CD14-positive monocyte (primary cell): ENCODE results near the gene C5orf15. TPM values are rescaled to one million over a fixed set of nuclear protein-coding genes. Genes with fewer than 3 reads are reported as not detected.

Source experiments
- DNase-seq, 3 donors: peaks; one replicate each; pipeline ENCODE4 v3.0.0-alpha.2; 2011 to 2022
- H2AFZ ChIP-seq: 2 replicates; pipeline ENCODE4 v1.6.0; 2012; ENCODE audit warnings: mild to moderate bottlenecking, low read depth, low read length, inconsistent platforms; ENCODE audit not compliant: insufficient read depth, poor library complexity, severe bottlenecking
- H3K27ac ChIP-seq, 2 donors: 1 replicate in 1 of 2; 2 replicates in 1 of 2; pipeline ENCODE4 v1.5.1; 2012 to 2013; ENCODE audit warnings: low read length in 2 of 2, control low read depth in 1 of 2, inconsistent platforms in 1 of 2, low read depth in 1 of 2, mild to moderate bottlenecking in 1 of 2
- H3K27me3 ChIP-seq, 2 donors: one replicate each; pipeline versions ENCODE4 v1.6.0 to v1.6.1; 2011 to 2013; ENCODE audit warnings: low read length in 2 of 2; ENCODE audit not compliant: control insufficient read depth in 2 of 2, insufficient read depth in 2 of 2
- H3K36me3 ChIP-seq, 2 donors: replicated peaks in 1 of 2; 1 replicate in 1 of 2; 2 replicates in 1 of 2; pipeline versions ENCODE4 v1.5.1 to v1.6.1; 2012 to 2013; ENCODE audit warnings: low read length in 2 of 2, control low read depth in 1 of 2, inconsistent platforms in 1 of 2, mild to moderate bottlenecking in 1 of 2; ENCODE audit not compliant: insufficient read depth in 2 of 2, control insufficient read depth in 1 of 2
- H3K4me1 ChIP-seq, 2 donors: 1 replicate in 1 of 2; 2 replicates in 1 of 2; pipeline versions ENCODE4 v1.5.1 to v1.6.1; 2012 to 2013; ENCODE audit warnings: low read length in 2 of 2, control low read depth in 1 of 2, inconsistent platforms in 1 of 2, mild to moderate bottlenecking in 1 of 2, moderate library complexity in 1 of 2; ENCODE audit not compliant: insufficient read depth in 2 of 2, control insufficient read depth in 1 of 2
- H3K4me2 ChIP-seq: replicated peaks from 2 replicates; pipeline ENCODE3; 2012; ENCODE audit warnings: low read length, moderate library complexity, mild to moderate bottlenecking; ENCODE audit not compliant: poor library complexity, severe bottlenecking; ENCODE audit errors: extremely low read depth
- H3K4me3 ChIP-seq, 3 experiments: fragments of 200-600 bp in 1 of 3; sonication (generic) in 1 of 3; replicated peaks in 1 of 3; 1 replicate in 2 of 3; 2 replicates in 1 of 3; pipeline ENCODE4 v1.5.1; 2011 to 2013; ENCODE audit warnings: low read length in 3 of 3, mild to moderate bottlenecking in 3 of 3, control low read depth in 2 of 3, low read depth in 2 of 3, inconsistent platforms in 1 of 3, moderate library complexity in 1 of 3
- H3K79me2 ChIP-seq: 2 replicates; pipeline ENCODE4 v1.6.0; 2012; ENCODE audit warnings: mild to moderate bottlenecking, control low read depth, inconsistent platforms, low read length, moderate library complexity; ENCODE audit not compliant: insufficient read depth
- H3K9ac ChIP-seq: 2 replicates; pipeline ENCODE4 v1.6.0; 2017; ENCODE audit warnings: low read length, mild to moderate bottlenecking; ENCODE audit not compliant: insufficient read depth, poor library complexity, severe bottlenecking
- H3K9me3 ChIP-seq, 2 donors: replicated peaks in 1 of 2; 1 replicate in 1 of 2; 2 replicates in 1 of 2; pipeline versions ENCODE4 v1.5.1 to v1.6.1; 2012 to 2013; ENCODE audit warnings: low read length in 2 of 2, control low read depth in 1 of 2; ENCODE audit not compliant: control insufficient read depth in 1 of 2, insufficient read depth in 1 of 2
- H4K20me1 ChIP-seq: 2 replicates; pipeline ENCODE4 v1.6.0; 2012; ENCODE audit warnings: mild to moderate bottlenecking, low read length, control low read depth, moderate library complexity; ENCODE audit not compliant: insufficient read depth
- H3K27ac Mint-ChIP-seq, 7 donors: one replicate each; pipeline ENCODE4 v1.8.0; 2020; ENCODE audit warnings: mild to moderate bottlenecking in 7 of 7, mixed read lengths in 7 of 7, moderate library complexity in 6 of 7, inconsistent platforms in 2 of 7
- H3K27me3 Mint-ChIP-seq, 3 donors: one replicate each; pipeline ENCODE4 v1.8.0; 2021 to 2022; ENCODE audit warnings: low read depth in 3 of 3, mild to moderate bottlenecking in 3 of 3, mixed read lengths in 3 of 3, moderate library complexity in 3 of 3, inconsistent platforms in 1 of 3
- H3K36me3 Mint-ChIP-seq, 2 donors: one replicate each; pipeline ENCODE4 v1.8.0; 2020; ENCODE audit warnings: mixed read lengths in 2 of 2, inconsistent platforms in 1 of 2, mild to moderate bottlenecking in 1 of 2
- H3K4me1 Mint-ChIP-seq: one replicate; pipeline ENCODE4 v1.8.0; 2020; ENCODE audit warnings: mild to moderate bottlenecking, mixed read lengths
- H3K4me3 Mint-ChIP-seq, 2 donors: one replicate each; pipeline ENCODE4 v1.8.0; 2020; ENCODE audit warnings: mild to moderate bottlenecking in 2 of 2, mixed read lengths in 2 of 2, moderate library complexity in 1 of 2
- H3K9me3 Mint-ChIP-seq, 7 donors: one replicate each; pipeline ENCODE4 v1.8.0; 2020 to 2022; ENCODE audit warnings: mixed read lengths in 7 of 7, mild to moderate bottlenecking in 6 of 7, moderate library complexity in 6 of 7, inconsistent platforms in 2 of 7
- CTCF ChIP-seq: fragments of 200-600 bp; IDR thresholded peaks from one replicate; pipeline ENCODE4 v1.8.0; 2022; ENCODE audit warnings: antibody characterized with exemption, mild to moderate bottlenecking
- WGBS: methylation state at CpG from one replicate; pipeline ENCODE4 v1.1.5; 2013; ENCODE audit warnings: missing lambda C conversion rate; ENCODE audit not compliant: insufficient coverage; 5-methylcytosine and 5-hydroxymethylcytosine counted together
- intact Hi-C, 2 donors: fragments of 100-400 bp; cut with micrococcal nuclease; formaldehyde crosslinking; loops; one replicate each; pipeline versions ENCODE4 v1.15.0 to v1.15.1; 2023
- polyA plus RNA-seq, 3 donors: library from polyadenylated mRNA; depleted of rRNA in 1 of 3; unstranded in 2 of 3; stranded (reverse) in 1 of 3; fragments of 300-500 nt in 2 of 3; fragments of >200 nt in 1 of 3; fragmentation: Illumina TruSeq in 2 of 3; gene quantifications; 1 replicate in 2 of 3; 2 replicates in 1 of 3; pipeline ENCODE4 v1.2.3, GENCODE V29; 2012 to 2021

The C5orf15 gene
- polyA plus RNA-seq, 3 donors, result 38.0 to 59.2 (median 46.9) TPM

- Histone ChIP-seq H3K4me2 (no peak overlapping the region), H3K4me3 (no peak overlapping the region), H3K79me2 (no peaks in the 10 kb centered on the region), H2AFZ (no peak overlapping the region), H3K9ac (no peak overlapping the region), H3K27ac (no peak overlapping the region), H4K20me1 (no peaks in the 10 kb centered on the region), H3K27me3 (no peaks in the 10 kb centered on the region), H3K9me3 (no peaks in the 10 kb centered on the region), H3K36me3 (peaks cover 42 to 89% of the 10 kb centered on the region in 2 donors), H3K4me1 (no peaks in the 10 kb centered on the region)
- Mint-ChIP-seq H3K36me3 (peaks cover 66 to 85% of the 10 kb centered on the region in 2 donors), H3K4me1 (peaks cover 6% of the 10 kb centered on the region), H3K4me3 (no peak overlapping the region), H3K27me3 (peaks cover 0 to 4% (median 0%) of the 10 kb centered on the region in 3 donors), H3K27ac (no peak overlapping the region), H3K9me3 (no peaks in the 10 kb centered on the region)
- TF ChIP-seq CTCF, result no peak
- no peak for DNase-seq
- WGBS, result no CpG with 5 or more reads among the region's 3 CpGs
- intact Hi-C loops, result no loop called here
These were observed 10.5 kb upstream of the C5orf15 start for GRCh38 chr5:133978943-133979342.

- intact Hi-C loops, result no loop called here
- Histone ChIP-seq H4K20me1 (no peaks in the 10 kb centered on the region), H2AFZ (no peak overlapping the region), H3K4me2 (no peak overlapping the region), H3K9me3 (no peaks in the 10 kb centered on the region), H3K27me3 (no peaks in the 10 kb centered on the region), H3K4me1 (no peaks in the 10 kb centered on the region), H3K9ac (no peak overlapping the region), H3K27ac (peak overlapping the region in 1 of 2 donors; percentile 36), H3K79me2 (no peaks in the 10 kb centered on the region), H3K36me3 (peaks cover 43 to 91% of the 10 kb centered on the region in 2 donors), H3K4me3 (no peak overlapping the region)
- peak in 1 of 3 donors; percentile 58 for DNase-seq
- peak overlapping the region in 4 of 7 donors; percentile 15 to 70 (median 58) for H3K27ac Mint-ChIP-seq
- no peak overlapping the region for H3K4me3 Mint-ChIP-seq
- TF ChIP-seq CTCF, result no peak
- peaks cover 6% of the 10 kb centered on the region for H3K4me1 Mint-ChIP-seq
- H3K36me3 Mint-ChIP-seq, result peaks cover 70 to 83% of the 10 kb centered on the region in 2 donors
- peaks cover 0 to 2% (median 0%) of the 10 kb centered on the region in 3 donors for H3K27me3 Mint-ChIP-seq
- no peaks in the 10 kb centered on the region for H3K9me3 Mint-ChIP-seq
- no CpG with 5 or more reads among the region's 1 CpG for WGBS
These were observed 9.4 kb upstream of the C5orf15 start for GRCh38 chr5:133977858-133978257.
